SHP77 (cell line): ENCODE results near the gene PCNA.
A peak's percentile ranks its signal among the peaks of the same experiment; 100 is the strongest.

ENCODE experiments used
- DNase-seq, 2 experiments: peaks; one replicate each; lab custom pipeline; 2025; lab: John Stamatoyannopoulos, UW

PCNA gene

GRCh38 chr20:5119435-5120184 is at the start of gene PCNA:
Gene PCNA, minus strand, starts transcription at chr20:5119958. Its CDS starts 160 bp downstream, at chr20:5119798.
- peak; percentile 99 to 100 for DNase-seq

GRCh38 chr20:5168651-5169396 is 49.1 kb upstream of the PCNA start:
- no peak for DNase-seq

GRCh38 chr20:5164645-5165625 is 45.2 kb upstream of the PCNA start:
- no peak for DNase-seq

GRCh38 chr20:5161536-5162164 is 41.9 kb upstream of the PCNA start:
- no peak for DNase-seq

- no peak for DNase-seq
Measured at GRCh38 chr20:5160882-5161281, 41.1 kb upstream of the PCNA start.

GRCh38 chr20:5159928-5160327 is 40.2 kb upstream of the PCNA start:
- DNase-seq = no peak

GRCh38 chr20:5156675-5157448 is 37.1 kb upstream of the PCNA start:
- no peak for DNase-seq

GRCh38 chr20:5155404-5155803 is 35.6 kb upstream of the PCNA start:
- no peak for DNase-seq

- DNase-seq = no peak
Measured at GRCh38 chr20:5154543-5154925, 34.8 kb upstream of the PCNA start.

GRCh38 chr20:5153612-5154542 is 34.1 kb upstream of the PCNA start:
- no peak for DNase-seq

GRCh38 chr20:5153152-5153467 is 33.4 kb upstream of the PCNA start:
- DNase-seq = no peak

- DNase-seq = no peak
Measured at GRCh38 chr20:5150226-5151076, 30.7 kb upstream of the PCNA start.

GRCh38 chr20:5149892-5150225 is 30.1 kb upstream of the PCNA start:
- DNase-seq = no peak

GRCh38 chr20:5148581-5148980 is 28.8 kb upstream of the PCNA start:
- no peak for DNase-seq

- DNase-seq = no peak
Measured at GRCh38 chr20:5146871-5147592, 27.3 kb upstream of the PCNA start.

GRCh38 chr20:5146099-5146668 is 26.4 kb upstream of the PCNA start:
- no peak for DNase-seq

GRCh38 chr20:5145365-5146098 is 25.8 kb upstream of the PCNA start:
- no peak for DNase-seq

GRCh38 chr20:5143851-5144250 is 24.1 kb upstream of the PCNA start:
- no peak for DNase-seq
